ENCODE measurements around the gene KCNIP1. TPM values are rescaled to one million over a fixed set of nuclear protein-coding genes. Genes with fewer than 3 reads are reported as not detected.

KCNIP1 gene
- total and polyA plus RNA-seq, 10 of the 15 experiments (the other 5 are each of a cell fraction or from before 2014, with no cell fraction given): not detected

DNA sequence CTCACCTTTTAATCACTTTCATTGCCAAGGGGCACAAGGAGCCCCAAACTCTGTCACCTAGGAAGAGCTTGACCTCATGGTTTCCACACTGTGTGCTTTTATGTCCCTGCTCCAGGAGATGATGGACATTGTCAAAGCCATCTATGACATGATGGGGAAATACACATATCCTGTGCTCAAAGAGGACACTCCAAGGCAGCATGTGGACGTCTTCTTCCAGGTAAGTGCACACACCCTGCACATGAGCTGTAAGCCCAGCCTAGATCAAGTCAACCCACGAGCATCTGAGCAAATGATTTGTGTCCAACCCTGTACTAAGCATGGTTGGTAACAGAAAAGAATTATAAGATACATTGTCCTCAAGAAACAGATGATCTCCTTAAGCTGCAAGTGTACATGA lies 228.9 kb downstream of the KCNIP1 start (continued):
- TF ChIP-seq, protein P1, sequence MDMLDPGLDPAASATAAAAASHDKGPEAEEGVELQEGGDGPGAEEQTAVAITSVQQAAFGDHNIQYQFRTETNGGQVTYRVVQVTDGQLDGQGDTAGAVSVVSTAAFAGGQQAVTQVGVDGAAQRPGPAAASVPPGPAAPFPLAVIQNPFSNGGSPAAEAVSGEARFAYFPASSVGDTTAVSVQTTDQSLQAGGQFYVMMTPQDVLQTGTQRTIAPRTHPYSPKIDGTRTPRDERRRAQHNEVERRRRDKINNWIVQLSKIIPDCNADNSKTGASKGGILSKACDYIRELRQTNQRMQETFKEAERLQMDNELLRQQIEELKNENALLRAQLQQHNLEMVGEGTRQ (IDR thresholded peaks at IDR 0.05; ENCODE audit: borderline replicate concordance, low read depth, low read length): no peak
- no peak for TF ChIP-seq RAD51 (IDR thresholded peaks at IDR 0.05)

GRCh38 chr5:170736966-170737365 lies 233.1 kb downstream of the KCNIP1 start:
- ATAC-seq (no peak), FAIRE-seq (no peak), DNase-seq (ENCODE audit: low read depth, low spot score) (no peak)
- H3K36me3 ChIP-seq (ENCODE audit: control insufficient read depth in 2 of 2, insufficient read depth in 2 of 2, low read length in 1 of 2): no peaks in the 10 kb centered on the region
- CTCF ChIA-PET: no interaction called here
- H3K27ac ChIP-seq (ENCODE audit: control insufficient read depth, insufficient read depth): no peak overlapping the region
- no peaks in the 10 kb centered on the region for H3K79me2 ChIP-seq (ENCODE audit: control insufficient read depth, insufficient read depth, low read length)
- RAD21 ChIA-PET (ENCODE audit: unreplicated experiment): no interaction called here
- intact Hi-C loops (cut with micrococcal nuclease; ENCODE audit: unreplicated experiment): no loop called here
- H3K4me1 ChIP-seq (ENCODE audit: control insufficient read depth, insufficient read depth, low read length): no peaks in the 10 kb centered on the region
- no TSS peak for BruUV-seq (replicated peaks)
- WGBS (ENCODE audit: insufficient coverage, insufficient replicate concordance, low lambda C conversion rate, missing lambda C conversion rate): 19% methylated on average over 3 of the region's 3 CpGs
- no peak overlapping the region for H2AFZ ChIP-seq (ENCODE audit: control insufficient read depth, low read depth, low read length)
- POLR2A ChIA-PET: no interaction called here
- in situ Hi-C loops (cut with MboI): no loop called here
- SMC1A ChIA-PET (ENCODE audit: uncharacterized antibody, unreplicated experiment): no interaction called here
- H3K27me3 ChIP-seq (replicated peaks in 1 of 2; ENCODE audit: control insufficient read depth in 2 of 2, insufficient read depth in 2 of 2, low read length in 1 of 2): no peaks in the 10 kb centered on the region; a peak in 1 of 4 replicates
- no peaks in the 10 kb centered on the region; the same call in 2 of the 3 replicates for H3K9me3 ChIP-seq (replicated peaks; ENCODE audit: control insufficient read depth, insufficient read depth, low read length)
- H3K4me2 ChIP-seq (ENCODE audit: control insufficient read depth, insufficient read depth): no peak overlapping the region
- no peak overlapping the region for H3K9ac ChIP-seq (ENCODE audit: control insufficient read depth, insufficient read depth, low read length)
- H4K20me1 ChIP-seq (ENCODE audit: control insufficient read depth, insufficient read depth): no peaks in the 10 kb centered on the region
- H3K4me3 ChIP-seq: no peak overlapping the region
- TF ChIP-seq PML (IDR thresholded peaks at IDR 0.05; ENCODE audit: low read length) (no peak), RAD51 (IDR thresholded peaks at IDR 0.05) (no peak), MYB (IDR thresholded peaks at IDR 0.05; ENCODE audit: borderline replicate concordance, low read depth, low read length) (no peak), RBBP5 (conservative IDR thresholded peaks at IDR 0.05) (no peak), ZSCAN29 (IDR thresholded peaks at IDR 0.05) (no peak), ZNF217 (IDR thresholded peaks at IDR 0.05) (no peak), ZNF274 (IDR thresholded peaks at IDR 0.05; ENCODE audit: insufficient read depth, insufficient read length) (no peak), HDAC2 (IDR thresholded peaks at IDR 0.05) (no peak), POLR2A (IDR thresholded peaks at IDR 0.05; ENCODE audit: low read depth, low read length) (no peak), ATF3 (IDR thresholded peaks at IDR 0.05; ENCODE audit: borderline replicate concordance, extremely low read depth, low read depth, low read length) (no peak), CREM (IDR thresholded peaks at IDR 0.05; ENCODE audit: low read depth) (no peak), ZBTB11 (CRISPR knock-in tag; IDR thresholded peaks at IDR 0.05) (no peak), KLF5 (IDR thresholded peaks at IDR 0.05; ENCODE audit: partially characterized antibody) (no peak)
- TF ChIP-seq, protein P2, sequence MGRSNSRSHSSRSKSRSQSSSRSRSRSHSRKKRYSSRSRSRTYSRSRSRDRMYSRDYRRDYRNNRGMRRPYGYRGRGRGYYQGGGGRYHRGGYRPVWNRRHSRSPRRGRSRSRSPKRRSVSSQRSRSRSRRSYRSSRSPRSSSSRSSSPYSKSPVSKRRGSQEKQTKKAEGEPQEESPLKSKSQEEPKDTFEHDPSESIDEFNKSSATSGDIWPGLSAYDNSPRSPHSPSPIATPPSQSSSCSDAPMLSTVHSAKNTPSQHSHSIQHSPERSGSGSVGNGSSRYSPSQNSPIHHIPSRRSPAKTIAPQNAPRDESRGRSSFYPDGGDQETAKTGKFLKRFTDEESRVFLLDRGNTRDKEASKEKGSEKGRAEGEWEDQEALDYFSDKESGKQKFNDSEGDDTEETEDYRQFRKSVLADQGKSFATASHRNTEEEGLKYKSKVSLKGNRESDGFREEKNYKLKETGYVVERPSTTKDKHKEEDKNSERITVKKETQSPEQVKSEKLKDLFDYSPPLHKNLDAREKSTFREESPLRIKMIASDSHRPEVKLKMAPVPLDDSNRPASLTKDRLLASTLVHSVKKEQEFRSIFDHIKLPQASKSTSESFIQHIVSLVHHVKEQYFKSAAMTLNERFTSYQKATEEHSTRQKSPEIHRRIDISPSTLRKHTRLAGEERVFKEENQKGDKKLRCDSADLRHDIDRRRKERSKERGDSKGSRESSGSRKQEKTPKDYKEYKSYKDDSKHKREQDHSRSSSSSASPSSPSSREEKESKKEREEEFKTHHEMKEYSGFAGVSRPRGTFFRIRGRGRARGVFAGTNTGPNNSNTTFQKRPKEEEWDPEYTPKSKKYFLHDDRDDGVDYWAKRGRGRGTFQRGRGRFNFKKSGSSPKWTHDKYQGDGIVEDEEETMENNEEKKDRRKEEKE (IDR thresholded peaks at IDR 0.05): no peak
- TF ChIP-seq, protein P3, sequence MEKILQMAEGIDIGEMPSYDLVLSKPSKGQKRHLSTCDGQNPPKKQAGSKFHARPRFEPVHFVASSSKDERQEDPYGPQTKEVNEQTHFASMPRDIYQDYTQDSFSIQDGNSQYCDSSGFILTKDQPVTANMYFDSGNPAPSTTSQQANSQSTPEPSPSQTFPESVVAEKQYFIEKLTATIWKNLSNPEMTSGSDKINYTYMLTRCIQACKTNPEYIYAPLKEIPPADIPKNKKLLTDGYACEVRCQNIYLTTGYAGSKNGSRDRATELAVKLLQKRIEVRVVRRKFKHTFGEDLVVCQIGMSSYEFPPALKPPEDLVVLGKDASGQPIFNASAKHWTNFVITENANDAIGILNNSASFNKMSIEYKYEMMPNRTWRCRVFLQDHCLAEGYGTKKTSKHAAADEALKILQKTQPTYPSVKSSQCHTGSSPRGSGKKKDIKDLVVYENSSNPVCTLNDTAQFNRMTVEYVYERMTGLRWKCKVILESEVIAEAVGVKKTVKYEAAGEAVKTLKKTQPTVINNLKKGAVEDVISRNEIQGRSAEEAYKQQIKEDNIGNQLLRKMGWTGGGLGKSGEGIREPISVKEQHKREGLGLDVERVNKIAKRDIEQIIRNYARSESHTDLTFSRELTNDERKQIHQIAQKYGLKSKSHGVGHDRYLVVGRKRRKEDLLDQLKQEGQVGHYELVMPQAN (conservative IDR thresholded peaks at IDR 0.05): no peak

Measured in GM12878 (cell line).